HG03196 (cell line): ENCODE data around the gene TSEN15.
"Not testable (repeated sequence)": the region's sequence is repeated elsewhere in the genome, so short reads cannot be mapped to it uniquely, and the experiment has no call there.

Source experiments
- ATAC-seq: cut with Tn5 transposase; IDR thresholded peaks from one replicate; pipeline ENCODE4 v1.9.1; 2021; ENCODE audit not compliant: unreplicated experiment

Gene TSEN15

DNA sequence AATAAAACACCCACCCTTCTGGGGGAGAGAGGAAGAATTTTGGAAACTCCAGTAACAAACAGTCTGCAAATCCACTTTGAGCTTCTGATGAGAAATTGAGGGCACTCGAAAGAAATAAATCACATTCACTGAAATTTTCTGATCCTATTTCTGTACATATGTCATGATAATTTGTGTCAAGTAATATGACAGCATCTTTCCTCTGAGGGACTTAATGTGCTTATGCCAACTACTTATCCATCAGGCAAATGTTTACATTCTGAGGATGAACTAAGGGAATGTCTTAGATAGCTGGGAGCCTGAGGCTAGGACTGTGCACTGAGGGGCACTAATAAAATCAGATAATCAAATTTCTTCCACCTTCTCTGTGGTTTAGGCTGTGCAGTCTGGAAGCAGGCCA lies 44.5 kb downstream of the TSEN15 start:
- ATAC-seq = no peak

DNA sequence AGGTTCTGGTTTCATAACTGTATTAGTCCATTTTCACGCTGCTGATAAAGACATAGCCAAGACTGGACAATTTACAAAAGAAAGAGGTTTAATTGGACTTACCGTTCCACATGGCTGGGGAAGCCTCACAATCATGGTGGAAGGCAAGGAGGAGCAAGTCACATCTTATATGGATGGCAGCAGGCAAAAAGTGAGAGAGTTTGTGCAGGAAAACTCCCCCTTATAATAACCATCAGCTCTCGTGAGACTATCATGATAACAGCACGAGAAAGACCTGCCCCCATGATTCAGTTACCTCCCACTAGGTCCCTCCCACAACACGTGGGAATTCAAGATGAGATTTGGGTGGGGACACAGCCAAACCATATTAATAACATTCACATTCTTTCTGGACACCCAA lies 45.0 kb downstream of the TSEN15 start:
- ATAC-seq = not testable (repeated sequence)

DNA sequence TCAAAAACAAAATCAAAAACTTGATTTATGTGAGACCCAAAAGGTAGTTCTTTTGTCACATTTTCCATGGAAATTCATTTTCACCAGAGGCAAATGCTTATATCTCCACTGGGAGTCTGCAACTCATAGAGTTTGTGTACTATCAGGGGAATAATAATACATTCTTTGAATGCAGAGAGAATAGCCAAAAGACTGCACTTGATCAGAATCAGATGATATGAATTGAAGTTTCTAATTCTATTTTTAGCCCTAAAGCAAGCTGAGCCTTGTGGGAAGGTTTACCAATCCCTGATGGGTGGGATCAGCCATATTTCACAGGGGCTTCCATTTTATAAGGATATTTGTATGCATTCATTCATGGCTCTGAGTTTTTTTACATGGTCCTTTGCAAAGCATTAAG lies 49.6 kb downstream of the TSEN15 start:
- no peak for ATAC-seq

DNA sequence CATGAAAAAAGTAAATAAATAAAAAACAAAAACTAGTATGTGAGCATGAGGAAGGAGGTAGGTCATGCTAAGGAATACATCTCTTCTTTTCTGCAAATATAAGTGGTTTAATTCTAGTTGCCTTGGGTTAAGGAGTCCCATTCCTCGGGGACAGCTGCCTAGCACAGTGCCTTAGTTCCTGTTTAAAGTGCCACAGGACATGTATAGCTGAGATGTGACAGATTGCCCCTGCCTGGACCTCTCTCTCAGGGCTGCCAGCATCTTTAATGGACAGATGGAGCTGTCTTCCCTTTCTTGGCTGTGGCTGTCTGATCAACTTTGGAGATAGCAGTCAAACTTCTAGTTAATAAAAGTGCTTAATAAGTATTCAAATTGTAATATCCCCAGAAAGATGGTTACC lies 50.0 kb downstream of the TSEN15 start:
- no peak for ATAC-seq

DNA sequence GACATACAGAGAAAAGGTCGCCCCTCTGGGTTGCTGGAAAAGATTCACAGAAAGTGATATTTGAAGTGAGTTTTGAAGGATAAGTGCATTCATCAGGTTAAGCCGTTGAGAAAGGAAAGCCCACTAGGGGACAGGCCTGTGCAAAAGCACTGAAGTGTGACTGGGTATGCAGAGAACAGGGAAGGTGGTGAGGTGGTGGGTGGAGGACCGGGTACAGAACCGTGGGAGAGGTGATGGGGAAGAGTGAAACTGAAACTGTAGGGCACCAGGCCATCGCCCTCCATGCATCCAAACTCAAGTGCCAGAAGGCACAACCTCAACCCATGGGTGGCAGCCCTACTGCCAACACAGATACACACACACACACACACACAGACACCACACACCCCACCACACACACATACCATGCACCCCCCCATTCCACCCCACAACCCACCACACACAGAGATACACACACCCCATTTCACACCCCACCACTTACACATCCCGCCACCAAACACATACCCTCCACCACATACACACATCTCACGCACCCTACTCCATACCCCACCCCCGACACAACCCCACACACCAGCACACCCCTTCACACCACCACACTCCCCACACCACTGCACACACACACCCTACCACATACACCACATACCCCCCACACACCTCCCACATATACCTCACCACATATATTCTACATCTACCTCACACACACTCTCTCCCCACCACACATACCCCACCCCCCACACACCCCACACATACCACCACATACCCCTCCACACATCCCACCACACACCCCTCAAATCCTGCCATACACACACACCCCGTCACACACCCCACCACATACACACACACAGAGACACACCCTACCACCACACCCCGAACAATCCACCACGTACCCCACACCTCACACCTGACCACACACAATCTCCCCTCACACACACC lies 59.0 kb downstream of the TSEN15 start:
- ATAC-seq = no peak

DNA sequence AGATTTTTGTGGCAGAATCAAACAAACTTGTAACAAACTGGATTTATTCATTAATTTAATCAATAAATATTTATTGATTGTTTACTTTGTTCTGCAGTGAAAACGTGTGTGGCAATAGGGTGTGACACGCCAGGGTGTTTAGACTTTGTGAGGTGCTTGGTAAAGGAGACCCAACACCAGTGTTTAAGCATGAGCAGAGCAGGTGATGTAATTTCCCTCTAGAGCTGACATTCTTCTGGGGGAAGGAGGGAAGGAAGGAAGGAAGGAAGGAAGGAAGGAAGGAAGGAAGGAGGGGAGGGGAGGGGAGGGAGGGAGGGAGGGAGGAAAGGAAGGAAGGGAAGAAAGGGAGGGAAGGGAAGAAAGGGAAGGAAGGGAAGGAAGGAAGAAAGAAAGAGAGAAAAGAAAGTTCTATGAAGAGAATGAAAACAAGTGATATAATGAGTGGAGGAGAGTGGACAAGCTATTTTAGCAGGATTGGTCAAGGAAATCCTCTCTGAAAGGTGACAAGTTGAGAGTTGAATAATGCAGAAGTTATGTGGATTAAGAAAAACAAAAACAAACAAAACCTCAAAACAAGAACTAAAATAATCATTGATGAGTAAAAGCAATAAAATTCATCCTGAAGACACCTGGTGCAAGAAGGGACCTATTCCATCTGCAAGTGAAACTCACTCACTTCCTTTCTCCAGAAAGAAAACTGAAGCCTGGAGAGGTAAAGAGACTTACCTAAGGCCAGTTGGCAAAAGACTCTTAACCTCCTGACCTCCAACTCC lies 60.8 kb downstream of the TSEN15 start:
- ATAC-seq = no peak

DNA sequence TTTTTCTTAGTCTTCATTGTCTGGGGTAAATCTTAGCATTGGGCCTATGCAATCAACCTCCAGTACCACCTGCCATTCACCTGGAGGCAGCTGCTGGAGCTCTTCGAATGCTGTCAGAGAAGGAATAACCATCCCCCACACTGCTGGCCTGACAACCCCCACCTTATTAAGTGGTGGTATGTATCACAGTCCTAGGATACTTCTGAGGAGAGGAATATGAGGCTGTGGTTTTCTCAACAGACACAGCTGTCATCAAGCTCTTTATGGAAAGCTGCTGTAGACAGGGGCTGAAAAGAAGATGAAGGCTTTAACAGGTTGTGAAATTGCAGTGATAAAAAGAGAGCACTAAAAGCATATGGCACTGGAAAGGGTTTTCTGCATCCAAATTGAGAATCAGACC lies 61.7 kb downstream of the TSEN15 start:
- no peak for ATAC-seq

DNA sequence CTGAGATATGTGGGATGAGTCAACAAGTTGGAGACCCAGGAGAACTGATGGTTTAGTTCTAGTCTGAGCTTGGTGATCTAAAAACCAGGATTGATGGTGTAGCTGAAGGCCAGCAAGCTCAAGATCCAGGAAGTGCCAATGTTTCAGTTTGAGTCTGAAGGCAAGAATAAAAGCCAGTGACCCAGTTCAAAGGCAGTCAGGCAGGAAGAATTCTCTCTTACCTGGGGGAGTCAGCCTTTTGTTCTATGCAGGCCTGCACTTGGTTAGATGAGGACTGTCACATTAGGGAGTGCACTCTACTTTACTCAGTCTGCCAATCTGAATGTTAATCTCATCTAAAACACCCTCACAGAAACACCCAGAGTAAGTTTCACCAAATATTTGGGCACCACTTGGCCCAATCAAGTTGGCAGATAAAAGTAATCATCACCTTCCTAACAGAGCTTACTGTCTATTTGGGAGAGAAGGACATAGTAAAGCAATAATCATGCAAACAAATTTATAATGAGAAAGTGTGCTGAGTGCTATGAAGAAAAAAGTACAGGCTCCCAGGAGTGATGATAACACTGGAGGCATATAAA lies 63.4 kb downstream of the TSEN15 start:
- ATAC-seq = no peak

DNA sequence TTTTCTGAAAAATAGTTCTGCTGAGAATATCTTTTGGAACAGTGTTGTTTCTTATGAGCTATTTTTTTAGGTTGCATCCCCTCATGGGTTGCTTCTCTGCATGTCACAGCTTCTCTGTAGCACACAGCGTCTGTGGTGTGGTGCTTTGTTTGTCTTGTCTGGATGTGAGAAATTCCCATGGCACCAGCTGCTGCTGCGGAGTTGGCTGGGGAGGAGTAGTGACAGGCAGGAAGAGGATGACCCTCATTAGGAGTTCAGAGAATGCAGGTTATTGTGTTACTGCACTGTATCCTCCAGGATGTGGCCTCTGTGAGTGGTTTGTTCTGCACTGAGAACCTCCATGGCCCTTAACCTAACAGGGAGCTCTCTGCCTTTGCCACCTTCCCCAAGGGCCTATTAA lies 64.8 kb downstream of the TSEN15 start:
- no peak for ATAC-seq

DNA sequence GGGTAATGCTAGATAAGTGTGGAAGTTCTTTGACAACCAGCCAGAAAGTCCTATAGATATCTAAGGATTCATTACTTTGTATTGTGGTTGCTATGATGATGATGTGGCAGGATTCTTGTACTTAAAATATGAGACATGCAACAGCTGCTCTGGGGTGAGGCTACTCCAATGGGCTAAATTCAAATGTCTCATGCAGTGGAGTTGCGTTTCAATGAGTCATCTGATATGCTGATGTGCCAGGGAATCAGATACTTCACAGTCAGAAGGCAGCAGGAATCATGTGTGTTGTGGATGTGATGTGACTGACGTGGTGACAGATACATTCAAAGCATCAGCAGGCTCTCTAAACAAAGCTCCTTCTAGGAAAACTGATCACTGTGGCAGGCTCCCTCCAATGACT lies 66.5 kb downstream of the TSEN15 start:
- ATAC-seq = no peak
